ENCODE results near the gene KIF16B. TPM values are rescaled to one million over a fixed set of nuclear protein-coding genes. Genes with fewer than 3 reads are reported as not detected.

KIF16B gene
- total and polyA plus RNA-seq, 7 donors: 18.9 to 49.7 (median 22.4) TPM

- intact Hi-C loops (cut with DNase I): no loop called here
- no peak for DNase-seq
- 48 to 83% methylated on average over 1 of the region's 1 CpG for WGBS, 2 donors
Observed at GRCh38 chr20:16595376-16595775, 22.1 kb upstream of the KIF16B start.

GRCh38 chr20:16590041-16590633 is 16.9 kb upstream of the KIF16B start:
- no peak for DNase-seq
- TF ChIP-seq EP300 (IDR thresholded peaks at IDR 0.05) (no peak), POLR2A (IDR thresholded peaks at IDR 0.05) (no peak)
- H3K36me3 ChIP-seq: no peaks in the 10 kb centered on the region
- H3K4me3 ChIP-seq: no peak overlapping the region
- no peak overlapping the region for H3K27ac ChIP-seq
- no peaks in the 10 kb centered on the region for H3K4me1 ChIP-seq
- no peaks in the 10 kb centered on the region for H3K27me3 ChIP-seq
- no peaks in the 10 kb centered on the region for H3K9me3 ChIP-seq
- WGBS, 2 donors: 83 to 86% methylated on average over 7 of the region's 7 CpGs
- intact Hi-C loops (cut with DNase I): no loop called here

More at GRCh38 chr20:16595376-16595775, 22.1 kb upstream of the KIF16B start:
- Histone ChIP-seq H3K27me3 (no peaks in the 10 kb centered on the region), H3K36me3 (no peaks in the 10 kb centered on the region), H3K27ac (no peak overlapping the region), H3K4me3 (no peak overlapping the region), H3K4me1 (no peaks in the 10 kb centered on the region), H3K9me3 (no peaks in the 10 kb centered on the region)
- TF ChIP-seq POLR2AphosphoS5 (IDR thresholded peaks at IDR 0.05) (no peak), CTCF (IDR thresholded peaks at IDR 0.05) (no peak), EP300 (IDR thresholded peaks at IDR 0.05) (no peak), POLR2A (IDR thresholded peaks at IDR 0.05) (no peak)

- intact Hi-C loops (cut with DNase I): no loop called here
- no peaks in the 10 kb centered on the region for H3K9me3 ChIP-seq
- TF ChIP-seq POLR2AphosphoS5 (IDR thresholded peaks at IDR 0.05) (no peak), EP300 (IDR thresholded peaks at IDR 0.05) (no peak), CTCF (IDR thresholded peaks at IDR 0.05) (no peak), POLR2A (IDR thresholded peaks at IDR 0.05) (no peak)
- H3K4me3 ChIP-seq: no peak overlapping the region
- no peaks in the 10 kb centered on the region for H3K27me3 ChIP-seq
- H3K4me1 ChIP-seq: no peaks in the 10 kb centered on the region
- H3K36me3 ChIP-seq: no peaks in the 10 kb centered on the region
- no peak overlapping the region for H3K27ac ChIP-seq
- DNase-seq: no peak
- 84 to 92% methylated on average over 9 of the region's 9 CpGs for WGBS, 2 donors
Observed at GRCh38 chr20:16589623-16590022, 16.4 kb upstream of the KIF16B start.

- H3K27me3 ChIP-seq: no peaks in the 10 kb centered on the region
- no peaks in the 10 kb centered on the region for H3K9me3 ChIP-seq
- H3K4me3 ChIP-seq: no peak overlapping the region
- intact Hi-C loops (cut with DNase I): no loop called here
- 79 to 83% methylated on average over 5 of the region's 5 CpGs for WGBS, 2 donors
- H3K4me1 ChIP-seq: no peaks in the 10 kb centered on the region
- H3K36me3 ChIP-seq: no peaks in the 10 kb centered on the region
- DNase-seq: no peak
- TF ChIP-seq EP300 (IDR thresholded peaks at IDR 0.05) (no peak), POLR2AphosphoS5 (IDR thresholded peaks at IDR 0.05) (no peak), POLR2A (IDR thresholded peaks at IDR 0.05) (no peak), CTCF (IDR thresholded peaks at IDR 0.05) (no peak)
- no peak overlapping the region for H3K27ac ChIP-seq
Observed at GRCh38 chr20:16588241-16588640, 15.0 kb upstream of the KIF16B start.

- Histone ChIP-seq H3K9me3 (no peaks in the 10 kb centered on the region), H3K27me3 (no peaks in the 10 kb centered on the region), H3K36me3 (no peaks in the 10 kb centered on the region), H3K4me3 (no peak overlapping the region), H3K4me1 (no peaks in the 10 kb centered on the region), H3K27ac (no peak overlapping the region)
- TF ChIP-seq POLR2AphosphoS5 (IDR thresholded peaks at IDR 0.05) (no peak), EP300 (IDR thresholded peaks at IDR 0.05) (no peak), CTCF (IDR thresholded peaks at IDR 0.05) (no peak), POLR2A (IDR thresholded peaks at IDR 0.05) (no peak)
- no peak for DNase-seq
- intact Hi-C loops (cut with DNase I): no loop called here
- 14 to 55% methylated on average over 2 of the region's 2 CpGs for WGBS, 2 donors
Observed at GRCh38 chr20:16587066-16587465, 13.8 kb upstream of the KIF16B start.

Measured in sigmoid colon (tissue), 7 donors.